KMS-11 (cell line): Measurements from ENCODE around the gene ZFP36L2.

Experiments
- H2AFZ ChIP-seq: fragments of 200-600 bp; sonication (generic); 2 replicates; pipeline ENCODE4 v1.6.1; 2016; ENCODE audit warnings: antibody characterized with exemption, mixed run types, low read depth
- H3K27ac ChIP-seq: fragments of 200-600 bp; sonication (generic); 2 replicates; pipeline ENCODE4 v1.6.1; 2016; ENCODE audit warnings: mild to moderate bottlenecking, mixed run types
- H3K27me3 ChIP-seq: fragments of 200-600 bp; sonication (generic); 2 replicates; pipeline ENCODE4 v1.6.1; 2017; ENCODE audit warnings: mild to moderate bottlenecking, low read depth, mixed run types, moderate library complexity; ENCODE audit not compliant: insufficient read depth
- H3K36me3 ChIP-seq: fragments of 200-600 bp; sonication (generic); 2 replicates; pipeline ENCODE4 v1.6.1; 2017; ENCODE audit warnings: mild to moderate bottlenecking, mixed run types; ENCODE audit not compliant: insufficient read depth
- H3K4me1 ChIP-seq: fragments of 200-600 bp; sonication (generic); 2 replicates; pipeline ENCODE4 v1.6.1; 2016; ENCODE audit warnings: mild to moderate bottlenecking, low read depth, mixed run types; ENCODE audit not compliant: poor library complexity, severe bottlenecking
- H3K4me2 ChIP-seq: fragments of 200-600 bp; sonication (generic); 2 replicates; pipeline ENCODE4 v1.7.0; 2016; ENCODE audit warnings: mild to moderate bottlenecking, mixed run types
- H3K4me3 ChIP-seq: fragments of 200-600 bp; sonication (generic); IDR thresholded peaks from 2 replicates; pipeline ENCODE4 v1.6.1; 2017; ENCODE audit warnings: low read depth, low read length, mixed read lengths; ENCODE audit not compliant: insufficient read depth
- H3K79me2 ChIP-seq: fragments of 200-600 bp; sonication (generic); 2 replicates; pipeline ENCODE4 v1.6.1; 2016; ENCODE audit warnings: low read depth, mixed run types; ENCODE audit not compliant: insufficient read depth
- H3K9ac ChIP-seq: fragments of 200-600 bp; sonication (generic); 2 replicates; pipeline ENCODE4 v1.6.1; 2016; ENCODE audit warnings: mild to moderate bottlenecking, mixed run types
- H4K20me1 ChIP-seq: fragments of 200-600 bp; sonication (generic); 2 replicates; pipeline ENCODE4 v1.6.1; 2016; ENCODE audit warnings: mild to moderate bottlenecking, mixed run types; ENCODE audit not compliant: insufficient read depth
- CTCF ChIP-seq: fragments of 200-600 bp; sonication (generic); conservative IDR thresholded peaks from 2 replicates; pipeline ENCODE4 v1.6.1; 2017; ENCODE audit warnings: low read depth, mild to moderate bottlenecking, antibody characterized with exemption, low read length, moderate library complexity, mixed read lengths

Gene ZFP36L2

GRCh38 chr2:43230951-43231827 lies 4.8 kb upstream of the ZFP36L2 start:
- Histone ChIP-seq H3K4me2 (no peak overlapping the region; the same call in 1 of the 2 replicates), H3K9ac (no peak overlapping the region)
- no peak for TF ChIP-seq CTCF

GRCh38 chr2:43230351-43230885 lies 4.0 kb upstream of the ZFP36L2 start:
- Histone ChIP-seq H3K27ac (no peak overlapping the region), H3K79me2 (peaks cover 16% of the 10 kb centered on the region; the same call in 1 of the 2 replicates), H3K4me2 (peak overlapping the region; percentile 4; the same call in 1 of the 2 replicates), H4K20me1 (no peaks in the 10 kb centered on the region), H3K4me1 (peaks cover 40% of the 10 kb centered on the region), H3K4me3 (no peak overlapping the region), H3K9ac (no peak overlapping the region), H3K36me3 (no peaks in the 10 kb centered on the region), H3K27me3 (no peaks in the 10 kb centered on the region), H2AFZ (no peak overlapping the region)
- TF ChIP-seq CTCF, result no peak

More at GRCh38 chr2:43230951-43231827, 4.8 kb upstream of the ZFP36L2 start:
- no peak overlapping the region for H3K4me3 ChIP-seq
- H3K27me3 ChIP-seq, result no peaks in the 10 kb centered on the region
- no peaks in the 10 kb centered on the region for H4K20me1 ChIP-seq
- H2AFZ ChIP-seq, result no peak overlapping the region
- H3K4me1 ChIP-seq, result peaks cover 40% of the 10 kb centered on the region
- peaks cover 8% of the 10 kb centered on the region; the same call in 1 of the 2 replicates for H3K79me2 ChIP-seq
- H3K27ac ChIP-seq, result no peak overlapping the region
- H3K36me3 ChIP-seq, result no peaks in the 10 kb centered on the region

- peak overlapping the region; percentile 99 for H3K27ac ChIP-seq
- H3K4me1 ChIP-seq, result peaks cover 43% of the 10 kb centered on the region
- H4K20me1 ChIP-seq, result no peaks in the 10 kb centered on the region
- peak overlapping the region; percentile 74 for H3K4me3 ChIP-seq
- H3K9ac ChIP-seq, result peak overlapping the region; percentile 100; the same call in 1 of the 2 replicates
- H2AFZ ChIP-seq, result no peak overlapping the region
- H3K79me2 ChIP-seq, result peaks cover 26% of the 10 kb centered on the region
- TF ChIP-seq CTCF, result no peak
- H3K36me3 ChIP-seq, result peaks cover 2% of the 10 kb centered on the region; the same call in 1 of the 2 replicates
- H3K4me2 ChIP-seq, result peak overlapping the region; percentile 91
- H3K27me3 ChIP-seq, result no peaks in the 10 kb centered on the region
These were observed 2.6 kb upstream of the ZFP36L2 start for GRCh38 chr2:43228756-43229659.

- H3K27ac ChIP-seq, result peak overlapping the region; percentile 99
- no peak overlapping the region for H2AFZ ChIP-seq
- no peaks in the 10 kb centered on the region for H3K27me3 ChIP-seq
- peaks cover 33% of the 10 kb centered on the region for H3K79me2 ChIP-seq
- peak overlapping the region; percentile 100; the same call in 1 of the 2 replicates for H3K9ac ChIP-seq
- H4K20me1 ChIP-seq, result peaks cover 4% of the 10 kb centered on the region; the same call in 1 of the 2 replicates
- H3K4me2 ChIP-seq, result peak overlapping the region; percentile 91
- peaks cover 9% of the 10 kb centered on the region for H3K36me3 ChIP-seq
- no peak overlapping the region for H3K4me3 ChIP-seq
- TF ChIP-seq CTCF, result no peak
- H3K4me1 ChIP-seq, result peaks cover 50% of the 10 kb centered on the region
These were observed 1.9 kb upstream of the ZFP36L2 start for GRCh38 chr2:43228321-43228751.
